22Rv1 (cell line): ENCODE measurements around the gene PDE3B.
"Not testable (repeated sequence)": the region's sequence is repeated elsewhere in the genome, so short reads cannot be mapped to it uniquely, and the experiment has no call there.

Experiments used
- ZFX ChIP-seq: fragments of 450-650 bp; IDR thresholded peaks from 2 replicates; pipeline ENCODE4 v1.6.1; 2017; ENCODE audit warnings: antibody characterized with exemption, borderline replicate concordance
- TF ChIP-seq, protein P1 (sequence below): fragments of 450-650 bp; IDR thresholded peaks from 2 replicates; pipeline ENCODE4 v1.5.1; 2017; ENCODE audit warnings: mild to moderate bottlenecking

DNA sequence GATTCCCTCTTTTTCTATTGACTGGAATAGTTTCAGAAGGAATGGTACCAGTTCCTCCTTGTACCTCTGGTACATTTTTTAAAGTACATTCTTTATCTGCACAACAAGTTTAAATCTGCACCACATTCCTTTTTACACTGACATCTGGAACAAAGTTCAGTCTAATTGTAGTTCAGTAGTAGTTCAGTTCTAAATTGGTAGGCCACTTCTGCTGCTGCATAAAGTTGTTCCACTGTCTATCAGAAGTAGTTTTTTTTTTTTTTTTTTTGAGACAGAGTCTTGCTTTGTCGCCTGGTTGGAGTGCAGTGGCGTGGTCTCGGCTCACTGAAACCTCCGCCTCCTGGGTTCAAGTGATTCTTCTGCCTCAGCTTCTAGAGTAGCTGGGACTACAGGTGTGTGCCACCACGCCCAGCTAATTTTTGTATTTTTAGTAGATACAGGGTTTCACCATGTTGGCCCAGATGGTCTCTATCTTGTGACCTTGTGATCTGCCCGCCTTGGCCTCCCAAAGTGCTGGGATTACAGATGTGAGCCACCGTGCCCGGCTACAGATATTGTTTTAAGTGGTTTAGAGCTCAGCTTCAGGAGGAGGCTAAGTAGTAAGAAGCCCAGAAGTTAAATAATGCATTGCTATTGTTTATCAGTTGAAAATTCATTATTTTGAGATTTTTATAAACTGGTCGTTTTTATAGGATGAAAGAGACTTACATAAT lies 115.9 kb downstream of the PDE3B start:
- TF ChIP-seq, protein P1, sequence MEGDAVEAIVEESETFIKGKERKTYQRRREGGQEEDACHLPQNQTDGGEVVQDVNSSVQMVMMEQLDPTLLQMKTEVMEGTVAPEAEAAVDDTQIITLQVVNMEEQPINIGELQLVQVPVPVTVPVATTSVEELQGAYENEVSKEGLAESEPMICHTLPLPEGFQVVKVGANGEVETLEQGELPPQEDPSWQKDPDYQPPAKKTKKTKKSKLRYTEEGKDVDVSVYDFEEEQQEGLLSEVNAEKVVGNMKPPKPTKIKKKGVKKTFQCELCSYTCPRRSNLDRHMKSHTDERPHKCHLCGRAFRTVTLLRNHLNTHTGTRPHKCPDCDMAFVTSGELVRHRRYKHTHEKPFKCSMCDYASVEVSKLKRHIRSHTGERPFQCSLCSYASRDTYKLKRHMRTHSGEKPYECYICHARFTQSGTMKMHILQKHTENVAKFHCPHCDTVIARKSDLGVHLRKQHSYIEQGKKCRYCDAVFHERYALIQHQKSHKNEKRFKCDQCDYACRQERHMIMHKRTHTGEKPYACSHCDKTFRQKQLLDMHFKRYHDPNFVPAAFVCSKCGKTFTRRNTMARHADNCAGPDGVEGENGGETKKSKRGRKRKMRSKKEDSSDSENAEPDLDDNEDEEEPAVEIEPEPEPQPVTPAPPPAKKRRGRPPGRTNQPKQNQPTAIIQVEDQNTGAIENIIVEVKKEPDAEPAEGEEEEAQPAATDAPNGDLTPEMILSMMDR: not testable (repeated sequence)
- TF ChIP-seq ZFX: not testable (repeated sequence)
